HG03565 (cell line): ENCODE measurements around the gene IRF2.

Experiments
- ATAC-seq: cut with Tn5 transposase; IDR thresholded peaks from one replicate; pipeline ENCODE4 v1.9.1; 2021; ENCODE audit warnings: mild to moderate bottlenecking, moderate library complexity; ENCODE audit not compliant: unreplicated experiment

The IRF2 gene

GRCh38 chr4:184433258-184433892 lies 41.0 kb downstream of the IRF2 start:
- no peak for ATAC-seq

DNA sequence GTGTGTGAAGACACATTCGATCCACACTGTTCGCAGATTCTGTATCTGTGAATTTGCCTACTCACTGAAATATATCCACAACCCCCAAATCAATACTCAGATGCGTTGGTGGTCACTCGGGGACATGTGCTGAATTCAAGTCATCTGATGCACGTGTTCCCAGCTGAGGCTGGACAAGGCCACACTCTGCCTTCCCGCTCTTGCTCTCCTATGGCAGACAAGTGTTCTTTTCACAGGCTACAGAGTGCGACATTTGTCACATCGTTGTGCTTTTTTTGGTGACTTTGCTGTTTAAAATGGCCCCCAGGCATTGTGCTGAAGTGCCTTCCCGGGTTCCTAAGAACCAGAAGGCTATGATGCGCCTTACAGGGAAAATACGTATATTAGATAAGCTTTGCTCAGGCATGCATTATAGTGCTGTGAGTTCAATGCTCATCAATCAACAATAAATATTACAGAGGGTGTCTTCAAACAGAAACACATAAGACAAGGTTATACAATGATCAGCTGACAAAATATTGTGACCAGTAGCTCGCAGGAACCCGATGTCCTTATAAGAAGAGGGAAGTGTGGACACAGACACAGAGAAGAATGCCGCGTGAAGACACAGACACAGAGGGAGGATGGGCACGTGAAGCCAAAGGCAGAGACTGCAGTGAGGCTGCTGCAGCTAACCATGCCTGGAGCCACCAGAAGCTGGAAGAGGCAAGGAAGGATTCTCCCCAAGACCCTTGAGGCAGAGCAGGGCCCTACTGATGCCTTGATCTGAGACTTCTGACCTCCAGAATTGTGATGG lies 42.0 kb downstream of the IRF2 start:
- no peak for ATAC-seq

DNA sequence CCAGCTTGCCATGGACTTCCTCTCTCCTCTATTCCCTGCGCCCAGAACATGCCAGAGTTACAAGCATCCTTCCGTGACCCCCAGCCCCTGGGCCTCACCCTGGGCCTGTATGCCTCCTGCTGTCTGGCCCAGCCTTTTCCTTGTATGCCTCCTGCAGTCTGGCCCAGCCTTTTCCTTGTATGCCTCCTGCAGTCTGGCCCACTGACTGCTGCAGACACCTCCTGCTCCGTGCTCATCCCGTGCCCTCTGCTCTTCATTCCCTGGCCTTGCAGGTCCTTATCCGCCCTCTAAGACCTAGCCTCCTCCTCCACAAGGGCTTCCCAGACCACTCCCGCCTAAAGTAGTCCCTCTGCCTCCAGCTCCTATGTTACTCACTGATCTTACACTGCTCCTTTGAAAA lies 44.2 kb downstream of the IRF2 start:
- ATAC-seq, result no peak

GRCh38 chr4:184428787-184429186 lies 45.6 kb downstream of the IRF2 start:
- no peak for ATAC-seq

DNA sequence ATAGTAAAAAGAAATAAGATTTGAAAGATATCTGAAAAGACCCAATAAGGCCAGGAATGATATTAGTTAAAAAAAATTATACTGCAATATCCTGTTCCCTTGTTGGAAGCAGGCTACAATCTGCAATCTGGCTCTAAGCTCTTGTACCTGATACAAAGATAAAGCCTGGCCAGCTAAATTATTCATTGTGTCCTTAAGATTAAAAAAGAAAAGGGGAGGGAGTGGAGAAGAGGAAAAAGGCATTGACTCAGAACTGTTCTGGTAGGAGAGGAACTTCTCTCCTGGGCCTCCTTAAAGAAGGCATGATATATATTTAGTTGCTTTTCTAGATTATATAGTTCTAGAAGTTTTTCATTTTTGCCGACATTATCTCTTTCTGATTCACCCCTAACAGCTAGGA lies 46.7 kb downstream of the IRF2 start:
- ATAC-seq, result no peak

DNA sequence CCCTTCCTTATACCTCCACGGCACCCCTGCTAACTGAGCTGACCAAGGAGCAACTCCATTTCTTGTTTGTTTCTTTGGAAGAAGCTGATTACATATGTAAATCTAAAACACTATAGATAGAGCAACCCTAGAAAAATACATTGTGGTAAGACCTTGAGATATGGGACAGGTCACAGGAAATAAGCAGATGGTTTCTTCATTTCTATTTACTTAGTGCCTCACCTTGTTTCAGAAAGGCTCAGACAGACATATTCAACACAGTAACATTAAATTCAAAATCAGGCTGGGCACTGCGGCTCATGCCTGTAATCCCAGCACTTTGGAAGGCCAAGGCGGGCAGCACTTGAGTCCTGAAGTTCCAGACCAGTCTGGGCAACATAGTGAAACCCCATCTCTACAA lies 47.3 kb downstream of the IRF2 start:
- ATAC-seq, result no peak

GRCh38 chr4:184424993-184425758 lies 49.2 kb downstream of the IRF2 start:
- no peak for ATAC-seq

GRCh38 chr4:184424279-184424678 lies 50.1 kb downstream of the IRF2 start:
- ATAC-seq, result no peak

GRCh38 chr4:184423003-184423686 lies 51.2 kb downstream of the IRF2 start:
- ATAC-seq, result peak; percentile 25

- ATAC-seq, result no peak
These were observed 52.0 kb downstream of the IRF2 start for GRCh38 chr4:184422378-184422777.

DNA sequence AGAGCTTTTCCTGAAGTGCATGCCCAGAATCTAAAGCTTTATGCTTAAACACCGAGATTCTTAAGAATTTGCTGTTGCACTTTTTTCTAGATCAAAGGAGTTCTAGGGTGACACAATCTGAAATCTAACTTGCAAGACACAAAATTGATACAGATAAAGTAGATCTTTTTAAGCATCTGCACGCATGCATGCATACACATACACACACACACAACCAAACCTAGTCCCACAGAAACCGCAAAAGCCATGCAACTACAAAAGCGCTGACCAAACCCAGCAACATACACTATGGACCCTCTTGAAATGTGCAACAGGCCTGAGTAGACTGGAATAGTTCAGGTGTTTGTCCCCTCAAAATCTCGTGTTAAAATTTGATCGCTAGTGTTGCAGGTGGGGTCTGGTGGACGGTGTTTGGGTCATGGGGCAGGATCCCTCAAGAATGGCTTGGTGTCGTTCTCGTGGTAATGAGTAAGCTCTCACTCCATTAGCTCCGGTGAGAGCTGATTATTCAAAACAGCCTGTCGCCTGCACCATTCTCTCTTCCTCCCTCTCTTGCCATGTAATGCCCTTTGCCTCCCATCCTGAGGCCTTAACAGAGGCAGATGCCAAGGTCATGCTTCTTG lies 52.7 kb downstream of the IRF2 start:
- no peak for ATAC-seq

DNA sequence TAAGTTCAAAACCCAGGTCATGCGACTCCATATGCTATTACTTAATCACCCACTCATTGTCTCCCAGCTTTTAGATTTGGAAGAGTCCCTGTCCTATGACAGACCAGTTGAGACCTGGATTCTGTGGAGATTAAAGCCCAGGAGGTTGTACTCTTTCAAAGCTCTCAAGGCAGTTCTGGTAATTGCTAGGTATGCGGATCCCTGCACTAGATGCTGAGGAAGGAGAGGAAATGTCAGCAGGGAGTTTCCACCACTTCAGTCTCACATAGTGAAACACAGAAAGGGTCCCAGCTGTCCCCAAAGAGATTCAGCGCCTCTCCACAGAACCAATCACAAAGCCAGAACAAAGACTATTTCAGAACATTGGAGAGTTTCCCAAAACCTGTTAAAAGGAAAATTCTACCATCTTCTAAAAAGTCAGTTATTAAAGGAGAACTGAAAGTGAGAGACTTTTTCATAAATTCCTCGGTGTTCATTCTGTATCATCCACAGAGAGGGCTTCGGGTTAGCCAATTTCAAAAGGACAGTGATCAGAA lies 53.4 kb downstream of the IRF2 start:
- ATAC-seq, result peak; percentile 31

DNA sequence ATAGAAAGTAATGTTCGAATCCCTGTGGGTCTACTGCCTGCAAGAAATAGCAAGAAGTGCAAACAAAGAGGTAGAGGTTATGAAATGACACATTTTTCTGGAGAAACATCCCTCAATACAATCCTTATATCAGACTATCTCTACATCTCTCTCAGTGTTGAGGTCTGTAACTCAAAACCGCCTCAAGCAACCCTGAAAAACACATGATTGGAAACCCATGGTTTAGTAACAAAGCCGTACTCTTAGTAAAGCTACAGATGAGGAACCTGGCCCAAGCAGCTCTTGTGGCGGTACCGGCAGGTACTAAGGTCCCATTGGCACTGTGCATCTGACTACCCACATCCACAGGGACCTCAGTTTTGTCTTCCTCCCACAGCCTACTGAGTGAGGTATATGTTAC lies 53.9 kb downstream of the IRF2 start:
- no peak for ATAC-seq

- ATAC-seq, result no peak
These were observed 54.4 kb downstream of the IRF2 start for GRCh38 chr4:184419976-184420375.

- ATAC-seq, result peak; percentile 43
These were observed 56.4 kb downstream of the IRF2 start for GRCh38 chr4:184417802-184418511.

- peak; percentile 29 for ATAC-seq
These were observed 57.2 kb downstream of the IRF2 start for GRCh38 chr4:184416913-184417734.

GRCh38 chr4:184415071-184415470 lies 59.3 kb downstream of the IRF2 start:
- ATAC-seq, result no peak

DNA sequence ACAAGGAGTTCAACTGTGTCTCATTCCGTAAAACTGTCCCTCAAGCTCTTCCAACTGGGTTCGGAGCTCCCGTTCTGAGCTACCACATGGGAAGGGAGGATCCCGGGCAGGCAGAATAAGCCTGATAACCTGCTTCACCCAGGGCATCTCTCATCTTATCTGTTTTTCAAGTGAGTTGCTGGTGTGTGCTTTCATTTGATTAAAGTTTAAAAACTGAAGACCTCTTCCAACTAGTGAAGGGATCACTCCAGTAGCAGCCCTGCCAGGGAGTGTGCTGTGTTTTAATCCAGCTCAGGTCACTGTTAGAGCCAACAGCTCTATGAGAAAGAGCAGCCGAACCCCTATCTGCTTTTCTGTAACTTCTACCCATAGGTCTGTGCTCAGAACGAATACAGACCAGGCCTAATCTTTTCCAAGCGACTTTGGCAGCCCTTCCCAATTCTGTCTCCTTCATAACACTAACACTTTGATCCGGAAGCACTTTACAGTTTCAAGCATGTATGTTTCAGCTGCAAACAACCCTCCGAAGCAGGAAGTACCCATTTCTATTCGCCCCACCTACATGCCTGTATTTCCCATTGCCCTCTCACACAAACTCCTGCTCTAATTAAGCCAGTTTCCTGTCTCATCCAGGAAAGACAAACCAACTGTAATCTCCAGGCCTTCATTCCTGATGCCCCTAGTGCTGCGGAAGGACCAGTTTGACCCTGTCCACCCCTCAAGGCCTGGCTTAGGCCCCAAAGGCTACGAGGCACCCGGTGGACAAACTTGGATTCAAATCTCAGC lies 60.9 kb downstream of the IRF2 start:
- no peak for ATAC-seq
